GM13977 (cell line): ENCODE measurements around the gene NR4A1.

Source experiments
- DNase-seq: peaks from one replicate; pipeline ENCODE4 v3.0.0; 2012; ENCODE audit warnings: low spot score
- in situ Hi-C: fragments of 300-500 bp; cut with MboI; formaldehyde crosslinking; loops from one replicate; pipeline ENCODE4 v1.12.0; 2022; ENCODE audit warnings: low sequenced_read_pairs, low pct_unique_long_range_greater_than_20kb, mixed read lengths, inconsistent platforms; ENCODE audit not compliant: unreplicated experiment
- TF ChIP-seq, protein P1 (sequence below): IDR thresholded peaks from 2 replicates; pipeline ENCODE4 v1.5.1; 2012; ENCODE audit warnings: mild to moderate bottlenecking, control low read depth; ENCODE audit not compliant: insufficient read depth; ENCODE audit errors: extremely low read depth, missing control alignments

The NR4A1 gene

DNA sequence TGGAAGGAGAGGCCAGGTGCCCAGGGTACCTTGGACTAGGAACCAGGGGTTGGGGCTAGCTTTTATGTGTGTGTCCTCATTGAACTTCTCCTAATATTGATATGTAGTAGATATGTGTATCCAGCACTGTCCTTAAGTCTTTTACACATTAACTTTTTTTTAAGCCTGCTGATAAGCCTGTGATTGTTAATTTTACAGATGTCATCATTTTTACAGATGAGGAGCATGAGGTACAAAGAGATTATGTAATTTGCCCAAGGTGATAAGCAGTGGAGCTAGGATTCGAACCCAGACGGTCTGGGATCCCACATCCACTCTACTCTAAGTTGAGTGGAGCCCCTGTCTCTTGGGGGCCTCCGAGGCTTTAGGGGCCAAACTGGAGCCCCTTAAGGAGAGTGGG is 10.2 kb upstream of the NR4A1 start:
- in situ Hi-C loops, result no loop called here
- TF ChIP-seq, protein P1, sequence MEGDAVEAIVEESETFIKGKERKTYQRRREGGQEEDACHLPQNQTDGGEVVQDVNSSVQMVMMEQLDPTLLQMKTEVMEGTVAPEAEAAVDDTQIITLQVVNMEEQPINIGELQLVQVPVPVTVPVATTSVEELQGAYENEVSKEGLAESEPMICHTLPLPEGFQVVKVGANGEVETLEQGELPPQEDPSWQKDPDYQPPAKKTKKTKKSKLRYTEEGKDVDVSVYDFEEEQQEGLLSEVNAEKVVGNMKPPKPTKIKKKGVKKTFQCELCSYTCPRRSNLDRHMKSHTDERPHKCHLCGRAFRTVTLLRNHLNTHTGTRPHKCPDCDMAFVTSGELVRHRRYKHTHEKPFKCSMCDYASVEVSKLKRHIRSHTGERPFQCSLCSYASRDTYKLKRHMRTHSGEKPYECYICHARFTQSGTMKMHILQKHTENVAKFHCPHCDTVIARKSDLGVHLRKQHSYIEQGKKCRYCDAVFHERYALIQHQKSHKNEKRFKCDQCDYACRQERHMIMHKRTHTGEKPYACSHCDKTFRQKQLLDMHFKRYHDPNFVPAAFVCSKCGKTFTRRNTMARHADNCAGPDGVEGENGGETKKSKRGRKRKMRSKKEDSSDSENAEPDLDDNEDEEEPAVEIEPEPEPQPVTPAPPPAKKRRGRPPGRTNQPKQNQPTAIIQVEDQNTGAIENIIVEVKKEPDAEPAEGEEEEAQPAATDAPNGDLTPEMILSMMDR, result no peak
- no peak for DNase-seq

DNA sequence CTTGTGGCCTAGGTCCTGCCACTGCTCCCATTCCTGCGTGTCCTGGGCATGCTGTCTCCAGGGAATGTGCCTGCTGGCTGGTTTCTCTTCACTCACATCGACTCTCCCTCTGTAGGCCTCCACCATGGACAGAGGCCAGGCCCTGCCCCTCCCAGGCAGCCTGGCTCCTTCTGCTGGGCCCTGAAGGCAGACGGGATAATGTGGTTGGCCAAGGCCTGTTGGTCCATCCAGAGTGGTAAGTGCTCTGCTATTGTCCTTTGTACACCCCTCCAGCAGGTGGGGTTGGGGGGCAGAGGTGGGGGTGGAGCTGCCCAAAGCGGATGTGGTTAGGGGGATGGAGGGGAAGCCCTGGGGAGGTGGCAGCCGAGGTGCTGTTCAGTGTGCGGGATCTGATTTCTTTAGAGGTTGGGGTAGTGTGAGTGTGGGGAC is 9.5 kb upstream of the NR4A1 start:
- DNase-seq, result peak; percentile 75
- TF ChIP-seq, protein P1, result peak; percentile 26
- in situ Hi-C loops, result no loop called here

- in situ Hi-C loops, result no loop called here
- no peak for DNase-seq
- TF ChIP-seq, protein P1, result no peak
Measured at GRCh38 chr12:52042706-52043385, 8.4 kb upstream of the NR4A1 start.

- in situ Hi-C loops, result no loop called here
- DNase-seq, result no peak
- TF ChIP-seq, protein P1, result no peak
Measured at GRCh38 chr12:52043386-52044212, 7.6 kb upstream of the NR4A1 start.

GRCh38 chr12:52044292-52044983 is 6.8 kb upstream of the NR4A1 start:
- TF ChIP-seq, protein P1, result no peak

GRCh38 chr12:52045794-52046199 is 5.4 kb upstream of the NR4A1 start:
- TF ChIP-seq, protein P1, result no peak
- no peak for DNase-seq
- in situ Hi-C loops, result no loop called here

More at GRCh38 chr12:52044292-52044983, 6.8 kb upstream of the NR4A1 start:
- in situ Hi-C loops, result no loop called here
- DNase-seq, result no peak
